ENCODE data around the gene FAM107B. TPM values are rescaled to one million over a fixed set of nuclear protein-coding genes. Genes with fewer than 3 reads are reported as not detected.

FAM107B gene
- total and polyA plus RNA-seq, 2 of the 13 experiments (the other 11 are each of a cell fraction or from before 2014, with no cell fraction given): 15.7 to 24.8 TPM

DNA sequence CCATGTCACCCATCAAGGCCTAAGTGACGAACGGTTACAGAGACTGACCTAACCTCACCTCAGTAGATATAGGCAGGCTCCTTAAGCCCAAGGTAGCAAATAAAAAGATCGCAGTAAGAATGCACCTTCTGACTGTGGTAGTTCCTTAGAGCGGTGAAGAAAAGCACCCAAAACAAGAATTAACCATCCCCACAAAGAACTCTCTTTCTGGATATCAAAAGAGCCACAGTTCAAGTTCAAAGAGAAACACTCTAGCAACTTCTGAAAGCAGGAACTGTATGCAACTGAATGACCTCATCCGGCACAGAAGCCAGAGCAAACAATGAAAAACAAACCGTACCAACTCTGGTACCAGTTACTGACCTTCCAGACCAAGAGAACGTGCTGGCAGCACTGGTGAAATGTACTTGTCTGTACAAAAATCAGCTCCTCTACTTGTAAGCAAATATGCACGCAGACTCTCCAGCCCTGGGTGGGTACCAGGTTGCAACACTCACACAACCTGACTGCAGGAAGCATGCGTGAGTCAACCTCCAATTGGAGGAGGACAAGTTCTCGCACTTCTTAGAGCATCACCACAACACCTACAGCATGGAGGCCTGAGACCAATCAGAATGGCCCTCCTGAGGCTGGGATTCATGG, 202.7 kb downstream of the FAM107B start (continued):
- TF ChIP-seq, protein P1, sequence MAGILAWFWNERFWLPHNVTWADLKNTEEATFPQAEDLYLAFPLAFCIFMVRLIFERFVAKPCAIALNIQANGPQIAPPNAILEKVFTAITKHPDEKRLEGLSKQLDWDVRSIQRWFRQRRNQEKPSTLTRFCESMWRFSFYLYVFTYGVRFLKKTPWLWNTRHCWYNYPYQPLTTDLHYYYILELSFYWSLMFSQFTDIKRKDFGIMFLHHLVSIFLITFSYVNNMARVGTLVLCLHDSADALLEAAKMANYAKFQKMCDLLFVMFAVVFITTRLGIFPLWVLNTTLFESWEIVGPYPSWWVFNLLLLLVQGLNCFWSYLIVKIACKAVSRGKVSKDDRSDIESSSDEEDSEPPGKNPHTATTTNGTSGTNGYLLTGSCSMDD (CRISPR knock-in tag; IDR thresholded peaks at IDR 0.05): no peak
- TF ChIP-seq, protein P2, sequence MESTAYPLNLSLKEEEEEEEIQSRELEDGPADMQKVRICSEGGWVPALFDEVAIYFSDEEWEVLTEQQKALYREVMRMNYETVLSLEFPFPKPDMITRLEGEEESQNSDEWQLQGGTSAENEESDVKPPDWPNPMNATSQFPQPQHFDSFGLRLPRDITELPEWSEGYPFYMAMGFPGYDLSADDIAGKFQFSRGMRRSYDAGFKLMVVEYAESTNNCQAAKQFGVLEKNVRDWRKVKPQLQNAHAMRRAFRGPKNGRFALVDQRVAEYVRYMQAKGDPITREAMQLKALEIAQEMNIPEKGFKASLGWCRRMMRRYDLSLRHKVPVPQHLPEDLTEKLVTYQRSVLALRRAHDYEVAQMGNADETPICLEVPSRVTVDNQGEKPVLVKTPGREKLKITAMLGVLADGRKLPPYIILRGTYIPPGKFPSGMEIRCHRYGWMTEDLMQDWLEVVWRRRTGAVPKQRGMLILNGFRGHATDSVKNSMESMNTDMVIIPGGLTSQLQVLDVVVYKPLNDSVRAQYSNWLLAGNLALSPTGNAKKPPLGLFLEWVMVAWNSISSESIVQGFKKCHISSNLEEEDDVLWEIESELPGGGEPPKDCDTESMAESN (CRISPR knock-in tag; conservative IDR thresholded peaks at IDR 0.05): no peak
- TF ChIP-seq PAX8 (CRISPR knock-in tag; IDR thresholded peaks at IDR 0.05; ENCODE audit: borderline replicate concordance): no peak
- no peak for TF ChIP-seq ZIK1 (CRISPR knock-in tag; IDR thresholded peaks at IDR 0.05; ENCODE audit: borderline replicate concordance, low read depth)
- no peak for TF ChIP-seq ZNF207 (IDR thresholded peaks at IDR 0.05; ENCODE audit: borderline replicate concordance)
- TF ChIP-seq, protein P3, sequence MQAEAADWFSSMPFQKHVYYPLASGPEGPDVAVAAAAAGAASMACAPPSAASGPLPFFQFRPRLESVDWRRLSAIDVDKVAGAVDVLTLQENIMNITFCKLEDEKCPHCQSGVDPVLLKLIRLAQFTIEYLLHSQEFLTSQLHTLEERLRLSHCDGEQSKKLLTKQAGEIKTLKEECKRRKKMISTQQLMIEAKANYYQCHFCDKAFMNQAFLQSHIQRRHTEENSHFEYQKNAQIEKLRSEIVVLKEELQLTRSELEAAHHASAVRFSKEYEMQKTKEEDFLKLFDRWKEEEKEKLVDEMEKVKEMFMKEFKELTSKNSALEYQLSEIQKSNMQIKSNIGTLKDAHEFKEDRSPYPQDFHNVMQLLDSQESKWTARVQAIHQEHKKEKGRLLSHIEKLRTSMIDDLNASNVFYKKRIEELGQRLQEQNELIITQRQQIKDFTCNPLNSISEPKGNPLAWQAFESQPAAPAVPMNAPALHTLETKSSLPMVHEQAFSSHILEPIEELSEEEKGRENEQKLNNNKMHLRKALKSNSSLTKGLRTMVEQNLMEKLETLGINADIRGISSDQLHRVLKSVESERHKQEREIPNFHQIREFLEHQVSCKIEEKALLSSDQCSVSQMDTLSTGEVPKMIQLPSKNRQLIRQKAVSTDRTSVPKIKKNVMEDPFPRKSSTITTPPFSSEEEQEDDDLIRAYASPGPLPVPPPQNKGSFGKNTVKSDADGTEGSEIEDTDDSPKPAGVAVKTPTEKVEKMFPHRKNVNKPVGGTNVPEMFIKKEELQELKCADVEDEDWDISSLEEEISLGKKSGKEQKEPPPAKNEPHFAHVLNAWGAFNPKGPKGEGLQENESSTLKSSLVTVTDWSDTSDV (CRISPR knock-in tag; IDR thresholded peaks at IDR 0.05): no peak
- TF ChIP-seq SRSF4 (IDR thresholded peaks at IDR 0.05; ENCODE audit: low read depth, low read length, poor library complexity, severe bottlenecking): no peak
- TF ChIP-seq ARNT (IDR thresholded peaks at IDR 0.05): no peak
- TF ChIP-seq, protein P4, sequence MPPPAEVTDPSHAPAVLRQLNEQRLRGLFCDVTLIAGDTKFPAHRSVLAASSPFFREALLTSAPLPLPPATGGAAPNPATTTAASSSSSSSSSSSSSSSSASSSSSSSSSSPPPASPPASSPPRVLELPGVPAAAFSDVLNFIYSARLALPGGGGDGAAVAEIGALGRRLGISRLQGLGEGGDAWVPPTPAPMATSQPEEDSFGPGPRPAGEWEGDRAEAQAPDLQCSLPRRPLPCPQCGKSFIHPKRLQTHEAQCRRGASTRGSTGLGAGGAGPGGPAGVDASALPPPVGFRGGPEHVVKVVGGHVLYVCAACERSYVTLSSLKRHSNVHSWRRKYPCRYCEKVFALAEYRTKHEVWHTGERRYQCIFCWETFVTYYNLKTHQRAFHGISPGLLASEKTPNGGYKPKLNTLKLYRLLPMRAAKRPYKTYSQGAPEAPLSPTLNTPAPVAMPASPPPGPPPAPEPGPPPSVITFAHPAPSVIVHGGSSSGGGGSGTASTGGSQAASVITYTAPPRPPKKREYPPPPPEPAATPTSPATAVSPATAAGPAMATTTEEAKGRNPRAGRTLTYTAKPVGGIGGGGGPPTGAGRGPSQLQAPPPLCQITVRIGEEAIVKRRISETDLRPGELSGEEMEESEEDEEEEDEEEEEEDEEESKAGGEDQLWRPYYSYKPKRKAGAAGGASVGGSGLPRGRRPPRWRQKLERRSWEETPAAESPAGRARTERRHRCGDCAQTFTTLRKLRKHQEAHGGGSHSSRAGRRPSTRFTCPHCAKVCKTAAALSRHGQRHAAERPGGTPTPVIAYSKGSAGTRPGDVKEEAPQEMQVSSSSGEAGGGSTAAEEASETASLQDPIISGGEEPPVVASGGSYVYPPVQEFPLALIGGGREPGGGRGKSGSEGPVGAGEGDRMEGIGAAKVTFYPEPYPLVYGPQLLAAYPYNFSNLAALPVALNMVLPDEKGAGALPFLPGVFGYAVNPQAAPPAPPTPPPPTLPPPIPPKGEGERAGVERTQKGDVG (CRISPR knock-in tag; IDR thresholded peaks at IDR 0.05; ENCODE audit: borderline replicate concordance): no peak
- 0 out of 2 replicates have a peak, but pooled peaks have one; percentile 26 for TF ChIP-seq KDM6A (CRISPR knock-in tag; IDR thresholded peaks at IDR 0.05; ENCODE audit: low read depth)
- no peak for TF ChIP-seq ZBTB3 (CRISPR knock-in tag; IDR thresholded peaks at IDR 0.05; ENCODE audit: borderline replicate concordance, low read depth)
- 0 out of 2 replicates have a peak, but pooled peaks have one; percentile 27 for TF ChIP-seq CCDC6 (CRISPR knock-in tag; IDR thresholded peaks at IDR 0.05)
- no peak for TF ChIP-seq ZNF703 (CRISPR knock-in tag; IDR thresholded peaks at IDR 0.05; ENCODE audit: borderline replicate concordance)
- TF ChIP-seq, protein P5, sequence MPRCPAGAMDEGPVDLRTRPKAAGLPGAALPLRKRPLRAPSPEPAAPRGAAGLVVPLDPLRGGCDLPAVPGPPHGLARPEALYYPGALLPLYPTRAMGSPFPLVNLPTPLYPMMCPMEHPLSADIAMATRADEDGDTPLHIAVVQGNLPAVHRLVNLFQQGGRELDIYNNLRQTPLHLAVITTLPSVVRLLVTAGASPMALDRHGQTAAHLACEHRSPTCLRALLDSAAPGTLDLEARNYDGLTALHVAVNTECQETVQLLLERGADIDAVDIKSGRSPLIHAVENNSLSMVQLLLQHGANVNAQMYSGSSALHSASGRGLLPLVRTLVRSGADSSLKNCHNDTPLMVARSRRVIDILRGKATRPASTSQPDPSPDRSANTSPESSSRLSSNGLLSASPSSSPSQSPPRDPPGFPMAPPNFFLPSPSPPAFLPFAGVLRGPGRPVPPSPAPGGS (CRISPR knock-in tag; IDR thresholded peaks at IDR 0.05): 0 out of 2 replicates have a peak, but pooled peaks have one; percentile 31
